G401.6 (cell line): ENCODE data around the gene FBLN2.
"Not testable (repeated sequence)": the region's sequence is repeated elsewhere in the genome, so short reads cannot be mapped to it uniquely, and the experiment has no call there.

ENCODE experiments used
- FAIRE-seq: peaks from 2 replicates; lab custom pipeline; 2012; peaks lifted over from hg19 to GRCh38; lab: Jason Lieb, UNC

Gene FBLN2

GRCh38 chr3:13548696-13549622, at the start of gene FBLN2:
Gene FBLN2, plus strand, starts transcription at chr3:13549125. Its CDS starts 21,231 bp downstream, at chr3:13570356.
- no peak for FAIRE-seq

- not testable (repeated sequence) for FAIRE-seq
These were observed 49.7 kb upstream of the FBLN2 start for GRCh38 chr3:13499246-13499645.

GRCh38 chr3:13500133-13500885, 48.6 kb upstream of the FBLN2 start:
- no peak for FAIRE-seq

GRCh38 chr3:13501056-13501455, 47.9 kb upstream of the FBLN2 start:
- FAIRE-seq: no peak

- no peak for FAIRE-seq
These were observed 47.4 kb upstream of the FBLN2 start for GRCh38 chr3:13501521-13501920.

- no peak for FAIRE-seq
These were observed 46.8 kb upstream of the FBLN2 start for GRCh38 chr3:13501958-13502790.

GRCh38 chr3:13502791-13503060, 46.2 kb upstream of the FBLN2 start:
- FAIRE-seq: no peak

GRCh38 chr3:13504161-13504831, 44.6 kb upstream of the FBLN2 start:
- FAIRE-seq: no peak

GRCh38 chr3:13505147-13506130, 43.5 kb upstream of the FBLN2 start:
- FAIRE-seq: no peak

GRCh38 chr3:13506239-13506638, 42.7 kb upstream of the FBLN2 start:
- no peak for FAIRE-seq

- no peak for FAIRE-seq
These were observed 42.2 kb upstream of the FBLN2 start for GRCh38 chr3:13506680-13507079.

GRCh38 chr3:13507247-13507569, 41.7 kb upstream of the FBLN2 start:
- no peak for FAIRE-seq

- FAIRE-seq: no peak
These were observed 41.2 kb upstream of the FBLN2 start for GRCh38 chr3:13507570-13508339.

GRCh38 chr3:13508496-13508895, 40.4 kb upstream of the FBLN2 start:
- no peak for FAIRE-seq

GRCh38 chr3:13509059-13509815, 39.7 kb upstream of the FBLN2 start:
- FAIRE-seq: no peak

GRCh38 chr3:13509816-13510192, 39.1 kb upstream of the FBLN2 start:
- no peak for FAIRE-seq

- no peak for FAIRE-seq
These were observed 36.5 kb upstream of the FBLN2 start for GRCh38 chr3:13512451-13512850.

- FAIRE-seq: no peak
These were observed 35.6 kb upstream of the FBLN2 start for GRCh38 chr3:13513051-13513912.
